ENCODE data around the gene MPEG1.

DNA sequence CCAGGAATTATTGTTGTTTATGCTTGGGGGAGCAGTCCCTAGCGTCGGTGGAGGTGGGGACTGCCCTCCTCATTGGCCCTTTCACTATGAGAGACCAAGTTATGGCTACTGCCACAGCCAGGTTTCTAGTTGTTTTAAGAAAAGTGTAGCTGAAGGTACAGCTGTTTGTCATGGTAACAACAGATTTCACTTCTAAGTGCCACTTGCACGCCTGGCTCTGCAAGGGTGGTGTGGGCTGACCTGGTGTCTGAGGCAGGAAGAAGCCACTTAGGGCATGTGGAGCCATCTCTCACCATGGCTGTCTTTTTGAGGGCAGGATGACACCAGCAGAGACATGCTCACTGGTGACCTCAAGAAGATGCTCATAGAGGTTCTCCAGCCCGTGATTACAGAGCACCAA lies 46.3 kb upstream of the MPEG1 start:
- TF ChIP-seq POLR2A (IDR thresholded peaks at IDR 0.05; ENCODE audit: low read depth, low read length) (no peak), TAF1 (IDR thresholded peaks at IDR 0.05; ENCODE audit: borderline replicate concordance, low read depth, low read length) (no peak), POLR2AphosphoS5 (IDR thresholded peaks at IDR 0.05; ENCODE audit: low read depth, low read length) (no peak)

Data from GM12892 (cell line).